GM10248 (cell line): ENCODE measurements around the gene KRTAP12-4.
"Not testable (repeated sequence)": the region's sequence is repeated elsewhere in the genome, so short reads cannot be mapped to it uniquely, and the experiment has no call there.

Experiments used
- CTCF ChIA-PET: fragments of 300-600 bp; sonication (Branson Sonifier 250); formaldehyde crosslinking; extraction: SDS; loops from one replicate; lab custom pipeline; 2021; ENCODE audit warnings: antibody characterized with exemption; lab: Yijun Ruan, JAX
- POLR2A ChIA-PET: fragments of 350-650 bp; sonication (Branson Sonifier 250); formaldehyde crosslinking; extraction: SDS; loops from one replicate; lab custom pipeline; 2020; ENCODE audit warnings: antibody characterized with exemption; lab: Yijun Ruan, JAX
- DNase-seq: peaks from one replicate; pipeline ENCODE4 v3.0.0; 2012; ENCODE audit errors: extremely low spot score
- CTCF ChIP-seq: IDR thresholded peaks from 2 replicates; pipeline ENCODE4 v1.5.1; 2012; ENCODE audit warnings: mild to moderate bottlenecking, low read depth; ENCODE audit errors: extremely low read depth, missing control alignments, control extremely low read depth

KRTAP12-4 gene

DNA sequence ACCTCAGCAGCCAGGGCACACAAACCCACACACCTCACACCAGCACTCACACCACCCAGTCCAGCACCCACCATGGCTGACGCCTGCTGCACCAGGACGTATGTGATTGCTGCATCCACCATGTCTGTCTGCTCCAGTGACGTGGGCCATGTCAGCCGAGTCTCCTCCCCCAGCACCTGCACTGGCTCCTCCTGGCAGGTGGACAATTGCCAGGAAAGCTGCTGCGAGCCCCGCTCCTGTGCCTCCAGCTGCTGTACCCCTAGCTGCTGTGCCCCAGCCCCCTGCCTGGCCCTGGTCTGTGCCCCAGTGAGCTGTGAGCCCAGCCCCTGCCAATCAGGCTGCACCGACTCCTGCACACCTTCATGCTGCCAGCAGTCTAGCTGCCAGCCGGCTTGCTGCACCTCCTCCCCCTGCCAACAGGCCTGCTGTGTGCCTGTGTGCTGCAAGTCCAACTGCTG is 42.4 kb downstream of the KRTAP12-4 start, which contains the start of gene KRTAP10-8:
KRTAP10-8 (plus strand) TSS at position 51 of the 458 bp plus-strand sequence; CDS start at position 73, 22 bp downstream.
- TF ChIP-seq CTCF, result no peak
- ChIA-PET CTCF (no interaction called here), POLR2A (no interaction called here)
- DNase-seq, result no peak

DNA sequence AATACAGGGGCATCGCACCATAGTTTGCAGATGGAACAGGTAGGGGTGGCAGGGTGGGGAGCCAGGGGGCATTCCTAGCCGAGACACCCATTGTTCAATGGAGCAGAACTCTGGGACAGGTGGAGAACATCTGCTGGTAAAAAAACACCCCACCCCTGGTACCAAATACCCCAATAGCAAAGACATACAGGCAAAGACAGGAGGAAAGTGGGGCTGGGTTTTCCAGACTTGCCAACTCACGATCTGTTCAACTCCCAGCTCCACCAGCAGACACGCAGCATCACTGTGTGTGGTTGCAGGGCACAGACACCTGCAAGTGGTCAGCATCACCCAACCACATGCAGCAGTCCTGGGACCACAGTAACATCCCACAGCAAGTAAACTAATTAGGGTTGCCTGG is 42.9 kb downstream of the KRTAP12-4 start:
- no peak for DNase-seq
- CTCF ChIA-PET, result no interaction called here
- TF ChIP-seq CTCF, result no peak
- POLR2A ChIA-PET, result no interaction called here

- DNase-seq, CTCF ChIA-PET, POLR2A ChIA-PET: not testable (repeated sequence)
Measured at GRCh38 chr21:44610157-44610843, 44.2 kb downstream of the KRTAP12-4 start.

DNA sequence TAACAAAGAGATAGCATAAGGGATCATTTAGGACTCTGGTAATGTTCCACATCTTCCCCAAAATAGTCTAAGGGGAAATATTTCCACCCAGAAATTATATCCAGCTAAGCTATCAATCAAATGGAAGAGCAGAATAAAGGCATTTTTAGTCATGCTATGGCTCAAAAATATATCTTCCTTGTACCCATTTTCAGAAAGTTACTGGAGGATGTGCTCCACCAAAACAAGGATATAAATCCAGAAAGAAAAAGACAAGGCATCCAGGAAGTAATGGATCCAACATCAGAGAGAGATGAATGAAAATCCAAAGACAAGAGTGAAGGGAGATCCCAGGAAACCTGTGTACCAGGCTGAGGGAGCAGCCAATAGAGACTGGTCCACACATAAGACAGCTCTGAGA is 45.3 kb downstream of the KRTAP12-4 start:
- no peak for TF ChIP-seq CTCF
- ChIA-PET CTCF (no interaction called here), POLR2A (no interaction called here)
- DNase-seq, result no peak

DNA sequence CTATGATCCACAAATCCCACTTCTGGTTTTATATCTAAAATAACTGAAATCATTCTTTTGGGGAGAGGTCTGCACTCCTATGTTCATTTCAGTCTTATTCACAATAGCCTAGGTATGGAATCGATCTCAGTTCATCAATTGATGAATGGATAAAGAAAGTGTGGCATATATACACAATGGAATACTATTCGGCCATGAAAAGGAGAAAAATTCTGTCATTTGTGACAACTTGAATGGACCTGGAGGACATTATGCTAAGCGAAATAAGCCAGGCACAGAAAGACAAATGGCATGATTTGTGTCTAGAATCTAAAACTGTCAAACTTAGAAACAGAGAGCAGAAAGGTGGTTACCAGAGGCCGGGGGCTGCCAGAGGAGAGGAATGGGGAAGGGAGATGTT is 48.0 kb downstream of the KRTAP12-4 start:
- no peak for TF ChIP-seq CTCF
- POLR2A ChIA-PET, result no interaction called here
- CTCF ChIA-PET, result no interaction called here
- no peak for DNase-seq
